Heart left ventricle (tissue), 16 donors: ENCODE data around the gene LIPE. TPM values are rescaled to one million over a fixed set of nuclear protein-coding genes. Genes with fewer than 3 reads are reported as not detected.

Experiments used
- ATAC-seq, 4 donors: fragments of 200-7000 bp; cut with Tn5 transposase; one replicate each; pipeline ENCODE4 v1.9.1; 2020 to 2022; ENCODE audit warnings: moderate library complexity in 4 of 4, mild to moderate bottlenecking in 3 of 4, moderate number of reproducible peaks in 1 of 4
- DNase-seq, 5 donors: peaks; one replicate each; pipeline ENCODE4 v3.0.0-alpha.2; 2020
- H3K27ac ChIP-seq, 12 donors: fragments of 200-600 bp; sonication (generic) in 4 of 12; one replicate each; pipeline versions ENCODE4 v1.5.0 to v1.8.0; 2016 to 2022; ENCODE audit warnings: mild to moderate bottlenecking in 2 of 12
- H3K27me3 ChIP-seq, 9 donors: fragments of 200-600 bp; sonication (generic) in 2 of 9; one replicate each; pipeline versions ENCODE4 v1.5.1 to v1.8.0; 2016 to 2022; ENCODE audit warnings: mild to moderate bottlenecking in 3 of 9
- H3K36me3 ChIP-seq, 9 donors: fragments of 200-600 bp; sonication (generic) in 2 of 9; one replicate each; pipeline versions ENCODE4 v1.5.0 to v1.8.0; 2018 to 2022; ENCODE audit warnings: mild to moderate bottlenecking in 2 of 9
- H3K4me1 ChIP-seq, 12 donors: fragments of 200-600 bp; sonication (generic) in 4 of 12; one replicate each; pipeline versions ENCODE4 v1.5.0 to v1.8.0; 2016 to 2022; ENCODE audit warnings: mild to moderate bottlenecking in 3 of 12
- H3K4me3 ChIP-seq, 12 donors: fragments of 200-600 bp; sonication (generic) in 4 of 12; one replicate each; pipeline versions ENCODE4 v1.5.0 to v1.8.0; 2017 to 2022; ENCODE audit warnings: mild to moderate bottlenecking in 9 of 12, moderate library complexity in 4 of 12
- H3K9me3 ChIP-seq, 12 donors: fragments of 200-600 bp; sonication (generic) in 4 of 12; one replicate each; pipeline versions ENCODE4 v1.5.0 to v1.8.0; 2016 to 2022; ENCODE audit warnings: mild to moderate bottlenecking in 1 of 12
- CTCF ChIP-seq, 12 donors: fragments of 200-600 bp; sonication (generic) in 4 of 12; IDR thresholded peaks; one replicate each; pipeline versions ENCODE4 v1.5.0 to v1.8.0; 2018 to 2022; ENCODE audit warnings: antibody characterized with exemption in 12 of 12, mild to moderate bottlenecking in 5 of 12
- POLR2A ChIP-seq, 2 donors: fragments of 450-650 bp; IDR thresholded peaks; one replicate each; pipeline ENCODE4 v1.6.1; 2017; ENCODE audit warnings: antibody characterized with exemption in 2 of 2, mild to moderate bottlenecking in 2 of 2, moderate library complexity in 2 of 2
- WGBS, 4 donors: extraction: QIAGEN DNeasy Blood & Tissue Kit in 2 of 4; methylation state at CpG; one replicate each; pipeline versions ENCODE4 v1.1.5 to v1.1.7; 2013 to 2018; 5-methylcytosine and 5-hydroxymethylcytosine counted together
- intact Hi-C, 10 donors: fragments of 100-400 bp; cut with DNase I; formaldehyde crosslinking; loops; one replicate each; pipeline versions ENCODE4 v1.11.1 to v1.14.2; 2022
- polyA plus RNA-seq, 2 donors: library from polyadenylated mRNA; stranded (reverse); fragments of 200-250 nt; gene quantifications; one replicate each; pipeline ENCODE4 v1.2.3, GENCODE V29; 2013
- total RNA-seq, 9 donors: library from RNA; depleted of rRNA in 2 of 9; stranded (reverse); fragments of >200 nt in 2 of 9; fragmentation: NEBNext Ultra II Directional in 3 of 9; extraction: Animal tissue kit (Norgen Biotek cat#: 25700) in 3 of 9; gene quantifications; one replicate each; pipeline versions ENCODE4 v1.1.0 to v1.2.4, GENCODE V29; 2016 to 2023
- donor health status: ischemic (EF 13 %, LVEDD 7.1; RV severe dilation, severe dysfunction).
- donor health status: healthy with polysubstance abuse.
- donor health status: DM: no; HTN: yes; CAD: no.
- donor health status: DM: no; HTN: no; CAD: no.
- donor health status: ischemic (EF 25% LVEDD 6.9; RV normal size, moderate dysfunction).
- donor health status: ischemic (EF 25% LVEDD 5.7; RV mildly dilated, moderate dysfunction).
- donor health status: healthy.
- donor health status: DM: yes; HTN: yes; CAD: no.
- donor health status: ischemic (EF 35%, LVEDD 5.7; RV mildly dilated, moderate dysfunction).
- donor health status: nonischemic (EF 11% LVEDD 7.7; RV severe dilation, severe dysfunction).
- donor health status: DM: yes; HTN: yes; CAD: no.
- donor health status: PGD.
- donor health status: ischemic (EF 29% LVEDD 5.4; RV normal size, mild dysfunction).
- donor health status: nonischemic (EF 23%, LVEDD 6.1; RV moderate dilation, normal function).

The LIPE gene
- total and polyA plus RNA-seq, 11 donors = 34.7 to 111 (median 57.3) TPM

GRCh38 chr19:42412227-42412626 lies 15.0 kb downstream of the LIPE start:
- intact Hi-C loops = no loop called here
- H3K4me1 ChIP-seq = peaks cover 4 to 40% (median 22%) of the 10 kb centered on the region in 12 donors
- H3K4me3 ChIP-seq = no peak overlapping the region
- peak in 3 of 4 donors; percentile 11 to 17 (median 15) for ATAC-seq
- no peaks in the 10 kb centered on the region for H3K27me3 ChIP-seq
- H3K36me3 ChIP-seq = peaks cover 0 to 36% (median 18%) of the 10 kb centered on the region in 9 donors
- H3K9me3 ChIP-seq = no peaks in the 10 kb centered on the region
- 80 to 85% (median 84%) methylated on average over 7 of the region's 7 CpGs for WGBS, 4 donors
- H3K27ac ChIP-seq = peak overlapping the region in 8 of 12 donors; percentile 42 to 76 (median 54)
- DNase-seq = peak in 1 of 5 donors; percentile 56
- no peak for TF ChIP-seq POLR2A (IDR thresholded peaks at IDR 0.05)
- no peak for TF ChIP-seq CTCF (IDR thresholded peaks at IDR 0.05)

DNA sequence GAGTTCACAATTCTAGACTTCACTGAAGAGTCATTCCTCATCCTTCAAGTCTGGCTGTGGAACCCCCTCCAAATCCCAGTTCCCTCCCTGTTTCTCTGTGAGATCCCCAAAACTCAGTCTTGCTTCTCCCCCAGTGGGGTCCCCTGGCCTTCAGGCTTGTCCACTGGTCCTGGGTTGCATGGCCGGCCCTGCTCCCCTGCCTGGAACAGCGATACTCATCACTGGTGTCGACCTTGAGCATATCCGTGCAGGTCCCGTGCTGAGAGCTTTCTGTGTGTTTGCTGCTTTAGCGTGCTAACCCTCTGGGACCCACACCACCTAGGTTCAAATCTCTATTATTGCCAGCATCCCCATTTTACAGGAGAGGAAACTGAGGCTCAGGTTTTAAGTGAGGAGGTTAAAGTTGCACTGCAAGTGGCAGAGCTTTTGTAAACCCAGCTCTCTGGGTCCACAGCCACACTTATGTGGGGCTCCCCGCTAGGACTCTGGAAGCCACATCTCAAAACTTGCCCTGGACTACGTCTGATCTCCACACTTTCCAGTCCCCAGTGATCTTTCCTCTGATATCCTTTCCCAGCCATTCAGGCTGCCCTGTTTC lies 15.5 kb downstream of the LIPE start:
- 92 to 98% (median 96%) methylated on average over 8 of the region's 8 CpGs for WGBS, 4 donors
- Histone ChIP-seq H3K27ac (peak overlapping the region in 3 of 12 donors; percentile 42 to 79 (median 50)), H3K4me1 (peaks cover 4 to 40% (median 22%) of the 10 kb centered on the region in 12 donors), H3K4me3 (no peak overlapping the region), H3K36me3 (peaks cover 0 to 42% (median 18%) of the 10 kb centered on the region in 9 donors), H3K9me3 (no peaks in the 10 kb centered on the region), H3K27me3 (no peaks in the 10 kb centered on the region)
- DNase-seq = peak in 1 of 5 donors; percentile 31
- TF ChIP-seq POLR2A (IDR thresholded peaks at IDR 0.05) (no peak), CTCF (IDR thresholded peaks at IDR 0.05) (no peak)
- no peak for ATAC-seq
- intact Hi-C loops = no loop called here

DNA sequence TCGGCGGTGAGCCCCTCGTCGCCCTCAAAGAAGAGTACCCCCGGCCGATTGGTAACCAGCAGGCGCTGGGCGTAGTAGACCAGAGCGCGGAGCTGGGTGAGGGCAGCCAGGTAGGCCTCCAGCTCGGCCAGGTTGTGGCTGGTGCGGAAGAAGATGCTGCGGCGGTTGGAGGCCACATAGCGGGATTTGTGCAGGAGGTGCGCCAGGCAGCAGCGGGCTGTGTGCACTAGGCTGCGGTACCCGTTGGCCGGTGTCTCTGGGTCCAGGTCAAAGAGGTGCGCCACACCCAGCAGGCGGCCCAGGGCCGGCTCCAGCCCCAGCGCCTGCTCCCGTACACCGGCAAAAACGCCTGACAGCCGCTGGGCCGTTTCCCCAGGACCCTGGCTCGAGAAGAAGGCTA lies 16.8 kb downstream of the LIPE start:
- no peak for ATAC-seq
- H3K36me3 ChIP-seq = peaks cover 0 to 52% (median 19%) of the 10 kb centered on the region in 9 donors
- WGBS, 4 donors = 93 to 96% (median 96%) methylated on average over 28 to 30 of the region's 30 CpGs

More for the DNA sequence above, 16.8 kb downstream of the LIPE start:
- H3K27me3 ChIP-seq = no peaks in the 10 kb centered on the region
- H3K4me3 ChIP-seq = no peak overlapping the region
- TF ChIP-seq POLR2A (IDR thresholded peaks at IDR 0.05) (no peak), CTCF (IDR thresholded peaks at IDR 0.05) (no peak)
- intact Hi-C loops = no loop called here
- H3K9me3 ChIP-seq = no peaks in the 10 kb centered on the region
- peaks cover 4 to 40% (median 22%) of the 10 kb centered on the region in 12 donors for H3K4me1 ChIP-seq
- peak overlapping the region in 1 of 12 donors; percentile 79 for H3K27ac ChIP-seq
- DNase-seq = peak in 1 of 5 donors; percentile 51
